NCI-H1092 treated with DMSO at 0.1 percent for 48 hours (cell line): ENCODE data around the gene ZNF93.
A peak's percentile ranks its signal among the peaks of the same experiment; 100 is the strongest.
"Not testable (repeated sequence)": the region's sequence is repeated elsewhere in the genome, so short reads cannot be mapped to it uniquely, and the experiment has no call there.

Experiments used
- DNase-seq: peaks from one replicate; lab custom pipeline; 2025; lab: John Stamatoyannopoulos, UW

Gene ZNF93

DNA sequence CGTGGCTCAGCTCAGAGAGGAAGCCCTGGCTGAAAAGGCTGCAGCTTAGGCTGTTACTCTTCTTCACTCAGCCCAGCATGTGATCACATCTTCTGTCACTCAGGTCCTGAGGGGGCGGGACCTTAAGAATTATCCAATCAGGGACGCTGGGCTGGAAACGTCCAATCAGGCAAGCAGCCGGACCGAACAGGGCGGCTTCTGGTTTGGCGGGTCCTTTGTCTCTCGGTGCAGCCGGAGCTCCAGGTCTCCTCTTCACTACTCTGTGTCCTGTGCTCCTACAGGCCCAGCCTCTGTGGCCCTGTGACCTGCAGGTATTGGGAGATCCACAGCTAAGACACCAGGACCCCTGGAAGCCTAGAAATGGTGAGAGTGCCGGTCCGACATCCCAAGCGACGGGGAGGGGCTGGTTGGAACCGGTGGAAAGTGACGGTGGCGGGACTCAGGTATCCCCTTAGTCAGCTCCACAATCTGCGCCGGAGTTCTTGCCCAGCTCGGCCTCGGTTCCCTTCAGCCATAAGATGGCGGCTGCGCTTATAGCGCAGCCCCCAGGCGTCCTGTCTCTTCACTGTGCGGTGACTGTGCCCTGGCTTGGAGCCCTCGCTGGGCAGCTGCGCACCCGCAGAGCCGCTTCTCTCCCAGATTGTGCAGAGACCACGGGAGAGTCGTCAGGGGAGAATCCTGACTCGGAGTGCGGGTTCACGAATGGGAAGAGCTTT, at the start of gene ZNF93:
Gene ZNF93 (plus strand): TSS at position 218 of the 716 bp plus-strand sequence. CDS start 143 bp downstream, at position 361.
- peak; percentile 91 for DNase-seq

DNA sequence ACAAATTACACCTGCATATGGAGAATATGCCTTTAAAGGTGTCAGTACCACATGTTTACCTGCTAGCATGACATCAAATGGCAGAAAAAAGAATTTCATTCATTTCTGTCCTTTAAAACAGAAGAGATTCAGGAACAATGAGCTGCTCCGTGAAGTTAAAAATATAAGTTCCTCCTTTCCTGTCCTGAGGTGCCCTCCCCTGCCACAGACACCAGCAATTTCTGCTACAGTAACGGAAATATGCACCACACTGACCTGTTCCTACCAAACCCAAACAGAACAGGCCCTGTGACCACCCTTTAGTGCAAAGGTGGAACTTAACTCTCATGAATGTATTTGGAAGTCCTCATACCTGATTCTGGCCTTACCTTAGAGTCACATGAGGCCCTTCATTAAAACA, 49.0 kb upstream of the ZNF93 start:
- DNase-seq = not testable (repeated sequence)

DNA sequence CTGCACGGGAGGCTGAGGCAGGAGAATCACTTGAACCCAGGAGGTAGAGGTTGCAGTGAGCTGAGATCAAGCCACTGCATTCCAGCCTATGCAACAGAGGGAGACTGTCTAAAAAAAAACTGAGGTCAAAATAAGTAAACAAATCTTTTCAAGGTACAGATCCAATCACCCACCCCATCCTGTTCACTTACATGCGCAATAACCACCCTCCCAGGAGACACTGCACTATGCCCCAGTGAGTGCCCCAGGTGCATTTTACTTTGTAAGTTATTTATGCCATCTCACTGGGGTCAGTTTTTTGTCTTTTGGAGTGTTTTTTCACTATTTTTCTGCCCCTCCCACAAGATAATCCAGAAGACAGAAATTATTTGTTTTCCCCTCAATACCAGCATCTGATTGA, 42.0 kb upstream of the ZNF93 start:
- DNase-seq = no peak

DNA sequence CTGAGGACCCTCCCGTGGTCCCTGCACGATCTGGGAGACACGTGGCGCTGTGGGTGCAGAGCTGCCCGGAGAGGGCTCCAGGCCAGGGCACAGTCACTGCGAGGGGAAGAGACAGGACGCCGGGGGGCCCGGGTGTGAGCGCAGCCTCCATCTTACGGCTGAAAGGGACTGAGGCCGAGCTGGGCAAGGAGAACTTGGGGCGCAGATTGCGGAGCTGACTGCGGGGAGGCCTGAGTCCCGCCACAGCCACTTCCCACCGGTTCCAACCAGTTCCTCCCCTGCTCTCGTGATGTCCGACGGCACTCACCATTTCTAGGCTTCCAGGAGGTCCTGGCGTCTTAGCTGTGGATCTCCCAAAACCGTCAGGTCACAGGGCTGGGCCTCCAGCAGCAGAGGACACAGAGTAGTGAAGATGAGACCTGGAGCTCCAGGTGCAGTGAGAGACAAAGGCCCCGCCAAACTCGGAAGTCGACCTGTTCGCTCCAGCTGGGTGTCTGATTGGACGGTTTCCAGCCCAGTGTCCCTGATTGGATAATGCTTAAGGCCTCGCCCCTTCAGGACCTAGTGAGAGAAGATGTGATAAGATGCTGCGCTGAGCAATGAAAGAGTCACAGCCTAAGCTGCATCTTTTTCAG, 39.9 kb upstream of the ZNF93 start:
- DNase-seq = no peak

DNA sequence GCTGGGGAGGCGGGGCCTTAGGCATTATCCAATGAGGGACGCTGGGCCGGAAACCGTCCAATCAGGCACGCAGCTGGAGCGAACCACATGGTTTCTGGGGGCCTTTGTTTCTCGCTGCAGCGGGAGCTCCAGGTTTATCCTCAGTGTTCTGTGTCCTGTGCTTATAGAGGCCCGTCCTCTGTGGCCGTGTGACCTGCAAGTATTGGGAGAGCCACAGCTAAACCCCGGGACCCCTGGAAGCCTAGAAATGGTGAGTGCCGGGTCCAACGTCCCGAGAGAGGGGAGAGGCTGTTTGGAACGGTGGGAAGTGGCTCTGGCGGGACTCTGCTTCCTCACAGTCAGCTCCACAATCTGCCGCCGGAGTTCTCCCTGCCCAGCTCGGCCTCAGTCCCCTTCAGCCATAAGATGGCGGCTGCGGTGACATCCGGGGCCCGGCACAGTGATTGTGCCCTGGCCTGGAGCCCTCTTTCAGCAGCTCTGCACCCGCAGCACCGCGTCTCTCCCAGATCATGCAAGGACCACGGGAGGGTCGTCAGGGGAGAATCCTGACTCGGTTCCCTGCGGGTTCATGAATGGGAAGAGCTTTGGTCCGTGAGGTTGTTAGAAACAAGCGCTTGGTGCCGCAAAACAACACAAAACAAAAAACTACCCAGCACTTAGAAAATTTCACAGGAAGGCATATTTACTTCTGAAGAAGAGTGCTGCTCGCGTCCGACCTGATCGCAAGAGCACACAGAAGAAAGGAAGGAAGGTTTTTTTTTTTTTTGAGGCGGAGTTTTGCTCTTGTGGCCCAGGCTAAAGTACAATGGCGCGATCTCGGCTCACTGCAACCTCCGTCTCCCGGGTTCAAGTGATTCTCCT, 34.8 kb upstream of the ZNF93 start, which contains the start of gene ZNF253:
Gene ZNF253 (plus strand): TSS at position 133 of the 861 bp plus-strand sequence. CDS start 115 bp downstream, at position 248.
- peak; percentile 93 for DNase-seq

DNA sequence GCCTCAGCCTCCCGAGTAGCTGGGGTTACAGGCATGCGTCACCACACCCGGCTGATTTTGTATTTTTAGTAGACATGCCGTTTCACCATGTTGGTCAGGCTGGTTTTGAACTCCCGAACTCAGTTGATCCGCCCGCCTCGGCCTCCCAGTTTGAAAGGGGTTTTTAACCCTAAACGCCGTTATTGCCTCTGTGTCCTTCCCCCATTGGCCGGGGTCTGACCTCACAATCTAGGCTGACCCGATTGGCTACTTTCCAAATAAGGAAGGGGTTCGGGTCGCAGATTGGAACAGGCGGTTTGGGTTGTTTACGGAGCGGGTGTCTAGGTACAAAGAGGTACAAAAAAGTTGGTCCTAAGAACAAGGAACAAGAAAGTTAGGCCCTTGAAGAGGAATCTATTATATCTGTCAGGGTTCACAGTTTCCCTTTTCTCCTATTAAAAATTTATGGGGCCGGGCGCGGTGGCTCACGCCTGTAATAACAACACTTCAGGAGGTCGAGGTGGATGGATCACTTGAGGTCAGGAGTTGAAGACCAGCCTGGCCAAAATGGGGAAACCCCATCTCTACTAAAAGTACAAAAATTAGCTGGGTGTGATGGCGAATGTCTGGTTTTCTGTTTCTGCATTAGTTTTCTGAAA, 34.0 kb upstream of the ZNF93 start:
- DNase-seq = peak; percentile 20

DNA sequence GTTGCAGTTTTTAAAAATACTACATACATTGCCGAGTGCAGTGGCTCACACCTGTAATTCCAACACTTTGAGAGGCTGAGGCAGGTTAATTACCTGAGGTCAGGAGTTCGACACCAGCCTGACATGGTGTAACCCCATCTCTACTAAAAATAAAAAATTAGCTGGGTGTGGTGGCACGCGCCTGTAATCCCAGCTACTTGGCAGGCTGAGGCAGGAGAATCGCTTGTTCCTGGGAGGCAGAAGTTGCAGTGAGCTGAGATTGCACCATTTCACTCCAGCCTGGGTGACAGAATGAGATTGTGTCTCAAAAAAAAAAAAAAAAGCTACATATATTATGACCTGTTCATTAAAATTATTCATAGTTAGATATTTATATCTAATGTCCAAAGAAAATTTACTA, 30.7 kb upstream of the ZNF93 start:
- DNase-seq = not testable (repeated sequence)

DNA sequence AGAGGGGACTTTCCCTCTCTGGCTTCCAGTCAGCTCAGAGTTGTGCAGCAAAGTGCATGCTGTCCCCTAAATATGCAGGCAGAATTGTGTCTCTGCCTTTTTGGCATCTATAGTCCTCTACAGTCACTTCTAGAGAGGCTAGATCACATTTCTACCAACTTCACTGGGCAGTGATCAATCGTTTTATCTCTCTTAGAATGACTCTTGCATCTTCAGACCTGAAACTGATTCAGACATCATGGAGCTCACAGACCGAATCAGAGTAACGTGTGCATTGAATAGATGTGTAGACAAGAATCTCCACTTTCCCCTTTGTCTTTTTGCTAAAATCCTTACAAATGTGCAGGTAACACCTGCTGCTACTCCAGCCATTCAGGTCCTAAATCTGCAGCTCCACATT, 28.8 kb upstream of the ZNF93 start:
- no peak for DNase-seq

DNA sequence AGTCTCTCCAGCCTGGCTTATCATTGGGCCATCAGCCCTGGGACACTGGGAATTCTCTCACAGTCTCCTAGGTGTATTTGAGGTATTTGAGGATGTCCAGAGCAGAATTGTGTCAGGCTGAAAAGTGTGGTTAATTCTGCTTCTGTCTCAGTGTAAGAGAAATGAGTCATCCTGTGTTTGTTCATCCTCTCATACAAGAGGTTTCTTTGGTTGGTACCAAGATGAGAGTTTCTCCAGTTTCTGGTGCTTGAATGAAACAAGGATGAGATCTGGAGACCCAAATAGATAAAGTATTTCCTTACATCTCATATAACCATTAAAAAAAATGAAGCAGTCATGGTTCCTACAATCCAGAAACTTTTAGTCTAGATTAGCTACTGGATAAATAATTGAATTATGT, 27.4 kb upstream of the ZNF93 start:
- no peak for DNase-seq

DNA sequence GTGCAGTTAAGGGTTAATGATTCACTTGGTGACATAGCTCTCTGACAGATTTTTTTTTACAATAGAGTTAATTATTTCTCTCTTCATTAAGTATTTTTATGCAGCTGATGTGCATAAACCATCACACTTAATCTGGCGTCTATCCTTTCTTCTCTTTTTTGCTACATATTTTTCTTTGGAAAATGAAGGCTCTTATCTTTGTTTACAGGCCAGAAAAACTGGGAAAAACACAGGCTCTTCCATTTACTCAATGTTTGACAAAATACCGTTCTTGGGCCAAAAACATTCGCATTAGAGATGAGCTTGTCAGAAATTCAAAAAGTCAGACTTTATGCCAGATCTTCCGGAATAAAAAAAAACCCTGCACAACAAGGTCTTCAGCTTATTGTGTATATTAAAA, 23.0 kb upstream of the ZNF93 start:
- no peak for DNase-seq

DNA sequence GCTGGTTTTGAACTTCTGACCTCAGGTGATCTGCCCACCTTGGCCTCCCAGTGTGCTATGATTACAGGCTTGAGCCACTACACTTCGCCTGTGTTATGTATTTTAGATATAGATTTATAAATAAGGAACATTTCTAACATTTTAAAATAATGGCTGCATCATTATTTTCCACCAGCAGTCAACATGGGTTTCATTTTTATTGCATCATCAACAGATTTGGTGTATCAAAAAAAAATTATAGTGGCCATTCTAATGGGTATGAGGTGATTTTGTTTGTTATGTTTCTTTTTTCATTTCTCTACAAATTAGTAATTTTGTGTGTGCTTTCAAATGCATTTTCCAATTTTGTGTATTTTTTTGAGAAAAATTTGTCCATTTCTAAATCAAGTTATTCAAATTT, 16.2 kb upstream of the ZNF93 start:
- DNase-seq = no peak

DNA sequence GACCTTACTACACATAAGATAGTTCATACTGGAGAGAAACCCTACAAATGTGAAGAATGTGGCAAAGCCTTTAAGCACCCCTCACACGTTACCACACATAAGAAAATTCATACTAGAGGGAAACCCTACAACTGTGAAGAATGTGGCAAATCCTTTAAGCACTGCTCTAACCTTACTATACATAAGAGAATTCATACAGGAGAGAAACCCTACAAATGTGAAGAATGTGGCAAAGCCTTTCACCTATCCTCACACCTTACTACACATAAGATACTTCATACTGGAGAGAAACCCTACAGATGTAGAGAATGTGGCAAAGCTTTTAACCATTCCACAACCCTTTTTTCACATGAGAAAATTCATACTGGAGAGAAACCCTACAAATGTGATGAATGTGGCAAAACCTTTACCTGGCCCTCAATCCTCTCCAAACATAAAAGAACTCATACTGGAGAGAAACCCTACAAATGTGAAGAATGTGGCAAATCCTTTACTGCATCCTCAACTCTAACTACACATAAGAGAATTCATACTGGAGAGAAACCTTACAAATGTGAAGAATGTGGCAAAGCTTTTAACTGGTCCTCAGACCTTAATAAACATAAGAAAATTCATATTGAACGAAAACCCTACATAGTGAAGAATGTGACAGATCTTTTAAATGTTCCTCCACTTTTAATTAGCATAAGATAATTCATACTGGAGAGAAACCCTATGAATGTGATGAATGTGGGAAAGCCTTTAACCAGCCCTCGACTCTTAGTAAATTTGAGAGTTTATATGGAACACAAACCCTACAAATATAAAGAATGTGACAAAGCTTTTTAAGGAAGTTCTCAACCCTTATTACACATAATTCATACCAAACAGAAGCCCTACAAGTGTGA, 8.4 kb upstream of the ZNF93 start:
- not testable (repeated sequence) for DNase-seq

DNA sequence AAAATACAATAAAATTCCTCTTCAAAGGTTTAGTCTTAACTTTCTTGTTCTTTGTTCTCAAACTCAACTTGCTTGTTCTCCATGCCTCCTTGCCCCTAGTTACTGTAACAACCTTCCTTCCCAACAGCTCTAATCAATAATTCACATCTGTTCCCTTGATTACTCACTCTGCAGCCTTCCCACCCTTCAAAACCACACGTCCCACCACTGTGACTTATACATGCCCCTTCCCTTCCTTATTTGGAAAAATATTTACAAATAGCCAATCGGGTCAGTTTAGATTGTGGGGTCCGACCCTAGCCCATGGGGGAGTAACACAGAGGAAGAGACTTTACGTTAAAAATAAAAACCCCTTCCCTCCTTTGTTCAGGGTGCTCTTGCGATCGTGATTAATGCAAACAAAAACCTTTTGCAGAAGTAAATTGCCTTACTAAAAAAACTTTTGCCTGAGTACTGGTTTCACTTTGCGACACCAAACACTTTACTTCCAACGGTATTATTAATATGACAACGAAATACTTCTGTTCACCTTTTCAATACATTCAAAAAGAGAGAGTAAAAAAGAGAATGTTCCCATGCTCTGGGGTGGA, 512 bp upstream of the ZNF93 start:
- DNase-seq = peak; percentile 62

DNA sequence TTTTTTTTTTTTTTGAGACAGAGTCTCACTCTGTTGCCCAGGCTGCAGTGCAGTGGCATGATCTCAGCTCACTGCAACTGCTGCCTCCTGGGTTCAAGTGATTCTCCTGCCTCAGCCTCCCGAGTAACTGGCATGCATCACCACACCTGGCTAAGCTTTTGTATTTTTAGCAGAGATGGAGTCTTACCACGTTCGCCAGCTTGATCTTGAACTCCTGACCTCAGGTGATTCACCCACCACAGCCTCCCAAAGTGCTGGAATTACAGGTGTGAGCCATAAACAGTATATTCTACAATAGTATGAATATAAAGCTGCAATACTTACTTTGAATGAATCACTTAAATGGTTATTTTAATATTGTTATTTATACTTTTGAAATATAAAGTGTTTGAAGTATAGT, 6.8 kb downstream of the ZNF93 start:
- not testable (repeated sequence) for DNase-seq

DNA sequence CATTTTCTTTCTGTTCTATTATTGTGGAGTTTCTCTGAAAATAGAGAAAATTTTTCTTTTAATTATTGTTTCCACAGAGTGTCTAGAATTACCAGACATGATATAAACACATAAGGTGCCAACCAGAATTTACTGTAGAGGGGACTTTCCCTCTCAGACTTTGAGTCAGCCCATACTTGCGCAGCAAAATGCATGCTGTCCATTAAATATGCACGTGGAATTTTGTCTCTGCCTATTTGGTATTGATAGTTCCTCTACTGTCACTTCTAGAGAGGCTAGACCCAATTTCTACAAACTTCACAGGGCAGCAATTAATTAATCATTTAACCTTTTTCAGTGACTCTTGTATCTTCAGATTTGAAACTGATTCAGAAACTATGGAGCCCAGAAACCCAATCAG, 8.9 kb downstream of the ZNF93 start:
- no peak for DNase-seq

DNA sequence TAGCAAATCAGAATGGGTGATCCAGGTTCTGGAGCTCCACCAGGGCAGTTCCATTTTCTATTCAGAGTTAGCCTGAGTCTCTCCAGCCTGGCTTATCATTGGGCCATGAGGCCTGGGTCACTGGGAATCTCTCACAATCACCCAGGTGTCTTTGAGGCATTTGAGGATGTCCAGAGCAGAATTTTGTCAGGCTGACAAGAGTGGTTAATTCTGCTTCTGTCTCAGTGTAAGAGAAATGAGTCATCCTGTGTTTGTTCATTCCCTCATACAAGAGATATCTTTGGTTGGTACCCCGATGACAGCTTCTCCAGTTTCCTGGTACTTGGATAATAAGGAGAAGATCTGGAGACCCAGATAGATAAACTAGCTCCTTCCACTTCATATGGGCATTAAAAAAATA, 10.4 kb downstream of the ZNF93 start:
- DNase-seq = no peak

DNA sequence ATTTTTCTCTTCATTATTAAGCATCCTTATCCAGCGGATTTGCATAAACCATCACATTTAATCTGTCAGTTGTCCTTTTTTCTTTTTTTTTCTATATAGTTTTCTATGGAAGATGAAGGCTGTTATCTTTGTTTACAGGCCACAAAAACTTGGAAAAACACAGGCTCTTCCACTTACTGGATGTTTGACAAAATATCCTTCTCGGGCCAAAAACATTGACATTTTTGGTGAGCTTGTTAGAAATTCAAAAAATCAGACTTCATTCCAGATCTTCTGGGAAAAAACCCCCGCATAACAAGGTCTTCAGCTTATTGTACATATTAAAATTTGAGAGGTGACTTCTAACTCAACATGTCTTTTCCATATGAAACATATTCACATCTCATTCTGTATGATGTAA, 13.8 kb downstream of the ZNF93 start:
- no peak for DNase-seq

DNA sequence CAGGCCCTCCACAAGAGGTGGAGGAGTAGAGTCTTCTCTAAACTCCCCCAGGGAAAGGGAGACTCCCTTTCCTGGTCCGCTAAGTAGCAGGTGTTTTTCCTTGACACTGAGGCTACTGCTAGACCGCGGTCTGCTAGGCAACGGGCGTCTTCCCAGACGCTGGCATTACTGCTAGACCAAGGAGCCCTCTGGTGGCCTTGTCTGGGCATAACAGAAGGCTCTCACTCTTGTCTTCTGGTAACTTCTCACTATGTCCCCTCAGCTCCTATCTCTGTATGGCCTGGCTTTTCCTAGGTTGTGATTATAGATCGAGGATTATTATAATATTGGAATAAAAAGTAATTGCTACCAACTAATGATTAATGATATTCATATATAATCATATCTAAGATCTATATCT, 29.7 kb downstream of the ZNF93 start:
- not testable (repeated sequence) for DNase-seq

DNA sequence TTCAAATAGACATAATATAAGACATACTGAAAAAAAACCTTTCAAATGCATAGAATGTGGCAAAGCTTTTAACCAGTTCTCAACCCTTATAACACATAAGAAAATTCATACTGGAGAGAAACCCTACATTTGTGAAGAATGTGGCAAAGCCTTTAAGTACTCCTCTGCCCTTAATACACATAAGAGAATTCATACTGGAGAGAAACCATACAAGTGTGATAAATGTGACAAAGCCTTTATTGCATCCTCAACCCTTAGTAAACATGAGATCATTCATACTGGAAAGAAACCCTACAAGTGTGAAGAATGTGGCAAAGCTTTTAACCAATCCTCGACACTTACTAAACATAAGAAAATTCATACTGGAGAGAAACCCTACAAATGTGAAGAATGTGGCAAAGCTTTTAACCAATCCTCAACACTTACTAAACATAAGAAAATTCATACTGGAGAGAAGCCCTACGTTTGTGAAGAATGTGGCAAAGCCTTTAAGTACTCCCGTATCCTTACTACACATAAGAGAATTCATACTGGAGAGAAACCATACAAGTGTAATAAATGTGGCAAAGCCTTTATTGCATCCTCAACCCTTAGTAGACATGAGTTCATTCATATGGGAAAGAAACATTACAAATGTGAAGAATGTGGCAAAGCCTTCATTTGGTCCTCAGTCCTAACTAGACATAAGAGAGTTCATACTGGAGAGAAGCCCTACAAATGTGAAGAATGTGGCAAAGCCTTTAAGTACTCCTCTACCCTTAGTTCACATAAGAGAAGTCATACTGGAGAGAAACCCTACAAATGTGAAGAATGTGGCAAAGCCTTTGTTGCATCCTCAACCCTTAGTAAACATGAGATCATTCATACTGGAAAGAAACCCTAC, 32.9 kb downstream of the ZNF93 start:
- DNase-seq = not testable (repeated sequence)

DNA sequence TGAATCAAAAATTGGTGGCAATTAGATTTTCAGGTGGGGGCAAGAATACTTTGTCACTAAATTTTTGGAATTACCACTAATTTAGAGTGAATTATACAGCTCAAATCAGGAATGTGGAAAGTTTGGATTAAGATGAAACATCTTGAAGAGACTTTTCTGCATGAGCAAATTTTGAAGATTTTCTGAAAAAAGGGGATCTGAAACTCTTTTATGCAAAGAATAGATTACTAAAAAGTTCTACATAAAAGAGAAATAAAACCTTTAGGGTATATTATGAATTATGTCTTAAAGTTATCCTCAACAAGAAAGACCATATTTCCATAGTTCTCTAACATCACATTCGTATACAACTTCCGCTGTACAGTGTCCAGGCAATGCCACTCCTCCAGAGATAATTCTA, 36.7 kb downstream of the ZNF93 start:
- DNase-seq = no peak
